GM12878 (cell line): Measurements from ENCODE around the gene TNRC18. TPM values are rescaled to one million over a fixed set of nuclear protein-coding genes. Genes with fewer than 3 reads are reported as not detected.

Experiments used
- ATF7 ChIP-seq: fragments of 450-650 bp; IDR thresholded peaks from 2 replicates; pipeline ENCODE4 v1.6.1; 2016; ENCODE audit warnings: low read depth, mild to moderate bottlenecking
- CBX3 ChIP-seq: fragments of 200-600 bp; sonication (generic); IDR thresholded peaks from 2 replicates; pipeline ENCODE4 v1.6.1; 2016; ENCODE audit warnings: low read depth, borderline replicate concordance
- CBX5 ChIP-seq: sonication (generic); IDR thresholded peaks from 2 replicates; pipeline ENCODE4 v1.6.1; 2016; ENCODE audit warnings: low read depth, moderate library complexity, mild to moderate bottlenecking, inconsistent platforms
- EGR1 ChIP-seq, 2 experiments: IDR thresholded peaks; 1 replicate in 1 of 2; 2 replicates in 1 of 2; pipeline ENCODE4 v1.6.1; 2011 to 2012; ENCODE audit warnings: low read depth in 2 of 2, low read length in 2 of 2, borderline replicate concordance in 1 of 2, mild to moderate bottlenecking in 1 of 2, moderate library complexity in 1 of 2
- IKZF1 ChIP-seq: fragments of 450-650 bp; conservative IDR thresholded peaks from 2 replicates; pipeline ENCODE4 v1.6.1; 2017; ENCODE audit warnings: antibody characterized with exemption, mild to moderate bottlenecking
- KLF5 ChIP-seq: fragments of 450-650 bp; IDR thresholded peaks from 2 replicates; pipeline ENCODE4 v1.6.1; 2014; ENCODE audit warnings: mild to moderate bottlenecking; ENCODE audit not compliant: partially characterized antibody
- MTA2 ChIP-seq: fragments of 450-650 bp; IDR thresholded peaks from 2 replicates; pipeline ENCODE4 v1.6.1; 2016; ENCODE audit warnings: low read depth, mild to moderate bottlenecking, moderate library complexity
- NFXL1 ChIP-seq: fragments of 450-650 bp; IDR thresholded peaks from 2 replicates; pipeline ENCODE4 v1.6.1; 2017; ENCODE audit warnings: antibody characterized with exemption, mild to moderate bottlenecking, borderline replicate concordance
- SIX5 ChIP-seq: IDR thresholded peaks from 2 replicates; pipeline ENCODE4 v1.6.1; 2011; ENCODE audit warnings: mild to moderate bottlenecking, low read depth, low read length, moderate library complexity; ENCODE audit not compliant: severe bottlenecking
- SMAD1 ChIP-seq: fragments of 450-650 bp; IDR thresholded peaks from 2 replicates; pipeline ENCODE4 v1.6.1; 2018; ENCODE audit warnings: mild to moderate bottlenecking, low read depth; ENCODE audit not compliant: partially characterized antibody
- TCF3 ChIP-seq: IDR thresholded peaks from 2 replicates; pipeline ENCODE4 v1.6.1; 2012; ENCODE audit warnings: low read depth, mild to moderate bottlenecking, low read length, borderline replicate concordance; ENCODE audit not compliant: insufficient read depth
- ZNF217 ChIP-seq: fragments of 450-650 bp; IDR thresholded peaks from 2 replicates; pipeline ENCODE4 v1.6.1; 2017; ENCODE audit warnings: antibody characterized with exemption, mild to moderate bottlenecking
- polyA plus RNA-seq, 11 experiments: library from polyadenylated mRNA; depleted of rRNA in 4 of 11; unstranded in 6 of 11; stranded (reverse) in 5 of 11; fragments of >200 nt; fragmentation: Nextera tagmentation in 4 of 11; fragmentation: Illumina TruSeq in 1 of 11; extraction: Ambion mirVana in 4 of 11; extraction: Trizol in 1 of 11; gene quantifications; 1 replicate in 1 of 11; 2 replicates in 10 of 11; pipeline versions ENCODE4 v1.2.1 to v1.2.3, GENCODE V29; 2011 to 2016; ENCODE audit warnings: inconsistent platforms in 2 of 11, missing spikeins in 2 of 11, low read depth in 1 of 11
- total RNA-seq, 4 experiments: library from RNA; depleted of rRNA in 3 of 4; stranded (reverse); fragments of >200 nt in 3 of 4; fragmentation: Illumina TruSeq in 1 of 4; extraction: Trizol in 1 of 4; gene quantifications; 2 replicates each; pipeline versions ENCODE4 v1.2.1 to v1.2.3, GENCODE V29; 2013 to 2021
- TF ChIP-seq, protein P1 (sequence below): fragments of 450-650 bp; IDR thresholded peaks from 2 replicates; pipeline ENCODE4 v1.6.1; 2017; ENCODE audit warnings: mild to moderate bottlenecking
- TF ChIP-seq, protein P2 (sequence below): fragments of 450-650 bp; formaldehyde crosslinking; IDR thresholded peaks from 2 replicates; pipeline ENCODE4 v1.4.0; 2020; ENCODE audit warnings: mild to moderate bottlenecking, moderate library complexity

Gene TNRC18
- total and polyA plus RNA-seq, 10 of the 15 experiments (the other 5 are each of a cell fraction or from before 2014, with no cell fraction given): 0.02 to 31.7 (median 5.4) TPM

GRCh38 chr7:5450549-5451327 lies 27.1 kb upstream of the TNRC18 start (continued):
- TF ChIP-seq ATF7 (no peak), EGR1 (IDR thresholded peaks at IDR 0.05; ENCODE audit: borderline replicate concordance in 1 of 2, low read depth in 2 of 2, low read length in 2 of 2) (no peak), CBX3 (no peak), SMAD1 (no peak), CBX5 (no peak), MTA2 (no peak), TCF3 (no peak), NFXL1 (no peak), SIX5 (no peak), IKZF1 (0 out of 2 replicates have a peak, but pooled peaks have one; percentile 22), KLF5 (no peak), ZNF217 (no peak)
- TF ChIP-seq, protein P1, sequence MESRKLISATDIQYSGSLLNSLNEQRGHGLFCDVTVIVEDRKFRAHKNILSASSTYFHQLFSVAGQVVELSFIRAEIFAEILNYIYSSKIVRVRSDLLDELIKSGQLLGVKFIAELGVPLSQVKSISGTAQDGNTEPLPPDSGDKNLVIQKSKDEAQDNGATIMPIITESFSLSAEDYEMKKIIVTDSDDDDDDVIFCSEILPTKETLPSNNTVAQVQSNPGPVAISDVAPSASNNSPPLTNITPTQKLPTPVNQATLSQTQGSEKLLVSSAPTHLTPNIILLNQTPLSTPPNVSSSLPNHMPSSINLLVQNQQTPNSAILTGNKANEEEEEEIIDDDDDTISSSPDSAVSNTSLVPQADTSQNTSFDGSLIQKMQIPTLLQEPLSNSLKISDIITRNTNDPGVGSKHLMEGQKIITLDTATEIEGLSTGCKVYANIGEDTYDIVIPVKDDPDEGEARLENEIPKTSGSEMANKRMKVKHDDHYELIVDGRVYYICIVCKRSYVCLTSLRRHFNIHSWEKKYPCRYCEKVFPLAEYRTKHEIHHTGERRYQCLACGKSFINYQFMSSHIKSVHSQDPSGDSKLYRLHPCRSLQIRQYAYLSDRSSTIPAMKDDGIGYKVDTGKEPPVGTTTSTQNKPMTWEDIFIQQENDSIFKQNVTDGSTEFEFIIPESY: no peak
- TF ChIP-seq, protein P2, sequence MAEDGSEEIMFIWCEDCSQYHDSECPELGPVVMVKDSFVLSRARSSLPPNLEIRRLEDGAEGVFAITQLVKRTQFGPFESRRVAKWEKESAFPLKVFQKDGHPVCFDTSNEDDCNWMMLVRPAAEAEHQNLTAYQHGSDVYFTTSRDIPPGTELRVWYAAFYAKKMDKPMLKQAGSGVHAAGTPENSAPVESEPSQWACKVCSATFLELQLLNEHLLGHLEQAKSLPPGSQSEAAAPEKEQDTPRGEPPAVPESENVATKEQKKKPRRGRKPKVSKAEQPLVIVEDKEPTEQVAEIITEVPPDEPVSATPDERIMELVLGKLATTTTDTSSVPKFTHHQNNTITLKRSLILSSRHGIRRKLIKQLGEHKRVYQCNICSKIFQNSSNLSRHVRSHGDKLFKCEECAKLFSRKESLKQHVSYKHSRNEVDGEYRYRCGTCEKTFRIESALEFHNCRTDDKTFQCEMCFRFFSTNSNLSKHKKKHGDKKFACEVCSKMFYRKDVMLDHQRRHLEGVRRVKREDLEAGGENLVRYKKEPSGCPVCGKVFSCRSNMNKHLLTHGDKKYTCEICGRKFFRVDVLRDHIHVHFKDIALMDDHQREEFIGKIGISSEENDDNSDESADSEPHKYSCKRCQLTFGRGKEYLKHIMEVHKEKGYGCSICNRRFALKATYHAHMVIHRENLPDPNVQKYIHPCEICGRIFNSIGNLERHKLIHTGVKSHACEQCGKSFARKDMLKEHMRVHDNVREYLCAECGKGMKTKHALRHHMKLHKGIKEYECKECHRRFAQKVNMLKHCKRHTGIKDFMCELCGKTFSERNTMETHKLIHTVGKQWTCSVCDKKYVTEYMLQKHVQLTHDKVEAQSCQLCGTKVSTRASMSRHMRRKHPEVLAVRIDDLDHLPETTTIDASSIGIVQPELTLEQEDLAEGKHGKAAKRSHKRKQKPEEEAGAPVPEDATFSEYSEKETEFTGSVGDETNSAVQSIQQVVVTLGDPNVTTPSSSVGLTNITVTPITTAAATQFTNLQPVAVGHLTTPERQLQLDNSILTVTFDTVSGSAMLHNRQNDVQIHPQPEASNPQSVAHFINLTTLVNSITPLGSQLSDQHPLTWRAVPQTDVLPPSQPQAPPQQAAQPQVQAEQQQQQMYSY (CRISPR knock-in tag): no peak
